NB4 (cell line): ENCODE results near the gene KRTAP5-2.

ENCODE experiments used
- TF ChIP-seq, protein P1 (sequence below): IDR thresholded peaks from one replicate; pipeline ENCODE4 v1.5.1; 2012; ENCODE audit warnings: low read depth, low read length
- TF ChIP-seq, protein P2 (sequence below): IDR thresholded peaks from 2 replicates; pipeline ENCODE4 v1.6.1; 2011; ENCODE audit warnings: low read depth, low read length

DNA sequence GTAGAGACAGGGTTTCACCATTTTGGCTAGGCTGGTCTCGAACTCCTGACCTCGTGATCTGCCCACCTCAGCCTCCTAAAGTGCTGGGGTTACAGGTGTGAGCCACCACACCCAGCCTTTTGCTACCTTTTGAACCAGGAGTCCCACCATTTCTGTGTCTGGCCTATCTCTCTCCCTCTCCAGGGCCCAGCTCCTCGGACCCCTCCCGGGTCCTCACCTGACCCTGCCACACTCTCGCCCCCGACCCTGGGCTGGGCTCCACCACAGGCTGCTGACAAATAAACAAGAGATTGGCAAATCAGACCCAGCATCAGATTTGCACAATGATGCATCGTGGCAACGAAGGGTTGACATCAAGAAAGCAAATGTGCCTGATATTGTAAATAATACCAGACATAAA is 40.2 kb upstream of the KRTAP5-2 start:
- TF ChIP-seq, protein P1, sequence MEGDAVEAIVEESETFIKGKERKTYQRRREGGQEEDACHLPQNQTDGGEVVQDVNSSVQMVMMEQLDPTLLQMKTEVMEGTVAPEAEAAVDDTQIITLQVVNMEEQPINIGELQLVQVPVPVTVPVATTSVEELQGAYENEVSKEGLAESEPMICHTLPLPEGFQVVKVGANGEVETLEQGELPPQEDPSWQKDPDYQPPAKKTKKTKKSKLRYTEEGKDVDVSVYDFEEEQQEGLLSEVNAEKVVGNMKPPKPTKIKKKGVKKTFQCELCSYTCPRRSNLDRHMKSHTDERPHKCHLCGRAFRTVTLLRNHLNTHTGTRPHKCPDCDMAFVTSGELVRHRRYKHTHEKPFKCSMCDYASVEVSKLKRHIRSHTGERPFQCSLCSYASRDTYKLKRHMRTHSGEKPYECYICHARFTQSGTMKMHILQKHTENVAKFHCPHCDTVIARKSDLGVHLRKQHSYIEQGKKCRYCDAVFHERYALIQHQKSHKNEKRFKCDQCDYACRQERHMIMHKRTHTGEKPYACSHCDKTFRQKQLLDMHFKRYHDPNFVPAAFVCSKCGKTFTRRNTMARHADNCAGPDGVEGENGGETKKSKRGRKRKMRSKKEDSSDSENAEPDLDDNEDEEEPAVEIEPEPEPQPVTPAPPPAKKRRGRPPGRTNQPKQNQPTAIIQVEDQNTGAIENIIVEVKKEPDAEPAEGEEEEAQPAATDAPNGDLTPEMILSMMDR: no peak
- TF ChIP-seq, protein P2, sequence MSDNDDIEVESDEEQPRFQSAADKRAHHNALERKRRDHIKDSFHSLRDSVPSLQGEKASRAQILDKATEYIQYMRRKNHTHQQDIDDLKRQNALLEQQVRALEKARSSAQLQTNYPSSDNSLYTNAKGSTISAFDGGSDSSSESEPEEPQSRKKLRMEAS: no peak
